CD4-positive, alpha-beta T cell treated with Interleukin-12 subunit alpha and Interleukin-12 subunit beta, for 1 hour (primary cell): Measurements from ENCODE around the gene TALDO1.
A peak's percentile ranks its signal among the peaks of the same experiment; 100 is the strongest.
"Not testable (repeated sequence)": the region's sequence is repeated elsewhere in the genome, so short reads cannot be mapped to it uniquely, and the experiment has no call there.

Experiments used
- DNase-seq: peaks from one replicate; pipeline ENCODE4 v3.0.0-alpha.2; 2020

Gene TALDO1

GRCh38 chr11:719214-720016 lies 27.8 kb upstream of the TALDO1 start:
- no peak for DNase-seq

DNA sequence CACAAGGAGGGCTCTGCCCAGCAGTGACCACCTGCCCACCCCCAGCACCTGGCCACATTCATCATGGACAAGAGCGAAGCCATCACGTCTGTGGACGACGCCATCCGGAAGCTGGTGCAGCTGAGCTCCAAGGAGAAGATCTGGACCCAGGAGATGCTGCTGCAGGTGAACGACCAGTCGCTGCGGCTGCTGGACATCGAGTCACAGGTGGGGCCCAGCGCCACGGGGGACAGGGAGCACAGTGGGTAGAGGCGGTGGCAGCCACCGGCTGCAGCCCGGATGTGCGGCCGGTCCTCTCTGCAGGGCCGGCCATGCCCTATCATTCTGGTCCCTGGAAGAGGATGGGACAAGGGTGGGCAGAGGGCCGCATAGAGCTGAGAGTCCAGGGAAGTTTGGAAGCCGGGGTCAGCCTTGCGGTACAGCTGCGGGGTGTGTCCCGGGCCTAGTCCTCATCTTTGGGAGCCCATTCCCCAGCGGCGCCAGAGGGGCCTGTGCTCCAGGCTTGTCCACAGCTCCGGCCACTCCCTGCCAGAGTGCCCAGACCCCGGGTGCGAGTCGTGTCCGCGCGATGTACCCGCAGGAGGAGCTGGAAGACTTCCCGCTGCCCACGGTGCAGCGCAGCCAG lies 27.1 kb upstream of the TALDO1 start:
- DNase-seq: no peak

DNA sequence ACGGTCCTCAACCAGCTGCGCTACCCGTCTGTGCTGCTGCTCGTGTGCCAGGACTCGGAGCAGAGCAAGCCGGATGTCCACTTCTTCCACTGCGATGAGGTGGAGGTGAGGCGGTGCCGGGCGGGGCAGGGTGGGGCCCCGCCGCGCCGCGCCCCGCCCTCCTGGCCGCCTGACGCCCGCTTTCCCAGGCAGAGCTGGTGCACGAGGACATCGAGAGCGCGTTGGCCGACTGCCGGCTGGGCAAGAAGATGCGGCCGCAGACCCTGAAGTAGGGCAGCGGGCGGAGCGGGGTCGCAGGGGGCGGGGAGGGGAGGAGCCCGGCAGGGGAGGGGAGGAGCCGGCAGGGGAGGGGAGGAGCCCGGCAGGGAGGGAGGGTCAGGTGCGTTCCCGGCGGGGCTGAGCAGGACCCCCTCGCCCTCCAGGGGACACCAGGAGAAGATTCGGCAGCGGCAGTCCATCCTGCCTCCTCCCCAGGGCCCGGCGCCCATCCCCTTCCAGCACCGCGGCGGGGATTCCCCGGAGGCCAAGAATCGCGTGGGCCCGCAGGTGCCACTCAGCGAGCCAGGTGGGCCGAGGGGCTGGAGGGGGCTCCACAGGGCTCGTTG lies 26.5 kb upstream of the TALDO1 start:
- DNase-seq: peak; percentile 36

- DNase-seq: no peak
Measured at GRCh38 chr11:721247-721740, 26.0 kb upstream of the TALDO1 start.

DNA sequence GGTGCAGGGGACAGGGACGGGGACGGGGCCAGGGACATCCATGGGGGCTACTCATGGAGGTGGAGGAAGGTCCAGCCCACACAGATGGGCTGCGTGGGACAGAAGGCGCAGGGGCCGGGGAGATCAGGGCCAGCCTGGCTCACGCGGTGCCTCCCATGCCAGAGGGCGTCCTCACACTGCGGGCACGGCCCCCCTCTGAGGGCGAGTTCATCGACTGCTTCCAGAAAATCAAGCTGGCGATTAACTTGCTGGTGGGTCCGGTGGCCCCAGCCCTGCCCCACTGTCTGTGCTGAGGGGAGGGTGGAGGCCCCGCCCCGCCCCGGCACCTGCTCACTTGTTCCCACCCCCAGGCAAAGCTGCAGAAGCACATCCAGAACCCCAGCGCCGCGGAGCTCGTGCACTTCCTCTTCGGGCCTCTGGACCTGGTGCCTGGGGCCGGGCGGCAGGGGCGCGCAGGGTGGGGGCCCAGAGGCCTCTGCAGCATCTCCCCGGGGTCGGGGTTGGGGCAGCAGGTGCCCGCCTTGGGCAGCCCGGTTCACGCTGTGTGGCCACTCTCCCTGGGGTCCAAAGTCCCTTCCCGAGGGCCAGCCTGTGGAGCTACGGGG lies 25.4 kb upstream of the TALDO1 start:
- peak; percentile 66 for DNase-seq

DNA sequence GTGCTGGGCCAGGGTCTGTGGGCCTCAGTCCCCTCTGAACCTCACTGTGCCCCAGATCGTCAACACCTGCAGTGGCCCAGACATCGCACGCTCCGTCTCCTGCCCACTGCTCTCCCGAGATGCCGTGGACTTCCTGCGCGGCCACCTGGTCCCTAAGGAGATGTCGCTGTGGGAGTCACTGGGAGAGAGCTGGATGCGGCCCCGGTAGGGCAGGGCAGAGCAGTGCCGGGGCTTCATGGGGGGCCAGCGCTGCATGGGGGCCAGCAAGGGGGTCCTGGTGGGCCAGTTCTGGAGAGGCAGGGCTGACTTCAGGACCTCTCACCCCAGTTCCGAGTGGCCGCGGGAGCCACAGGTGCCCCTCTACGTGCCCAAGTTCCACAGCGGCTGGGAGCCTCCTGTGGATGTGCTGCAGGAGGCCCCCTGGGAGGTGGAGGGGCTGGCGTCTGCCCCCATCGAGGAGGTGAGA lies 24.9 kb upstream of the TALDO1 start:
- no peak for DNase-seq

GRCh38 chr11:723120-723883 lies 24.0 kb upstream of the TALDO1 start:
- DNase-seq: peak; percentile 73

DNA sequence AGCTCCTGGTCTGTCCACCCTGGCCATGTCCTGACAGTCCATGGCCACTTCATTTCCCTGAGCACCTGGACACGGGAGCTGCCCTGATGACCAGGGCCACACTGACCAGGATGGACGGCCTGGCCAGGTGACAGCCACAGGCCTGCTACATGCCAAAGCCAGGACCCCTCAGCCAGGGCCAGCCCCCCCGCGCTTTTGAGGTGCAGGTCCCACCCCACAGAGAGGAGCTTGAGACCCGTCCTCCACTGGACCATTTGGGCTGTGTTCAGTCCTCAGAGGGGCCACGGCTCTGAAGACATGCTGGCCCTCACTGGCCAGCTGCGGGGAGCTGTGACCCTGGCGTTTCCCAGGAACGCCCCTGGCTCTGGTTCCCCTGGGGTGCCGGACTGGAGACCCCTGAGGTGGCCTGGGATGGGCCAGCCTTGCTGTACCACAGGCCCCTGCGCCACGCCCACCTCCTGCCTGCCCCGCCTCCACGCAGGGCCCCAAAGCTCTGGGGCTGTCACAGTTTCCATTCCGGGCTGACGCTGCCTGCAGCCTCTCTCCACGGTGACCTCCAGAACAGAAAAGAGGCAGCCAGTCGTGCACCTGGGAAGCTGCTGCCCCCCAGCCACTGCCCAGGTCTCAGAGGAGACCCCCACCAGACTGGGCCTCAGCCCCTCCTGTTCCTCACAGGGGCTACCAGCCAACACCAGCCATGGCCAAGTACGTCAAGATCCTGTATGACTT lies 23.1 kb upstream of the TALDO1 start:
- DNase-seq: no peak

- DNase-seq: no peak
Measured at GRCh38 chr11:724778-725386, 22.4 kb upstream of the TALDO1 start.

DNA sequence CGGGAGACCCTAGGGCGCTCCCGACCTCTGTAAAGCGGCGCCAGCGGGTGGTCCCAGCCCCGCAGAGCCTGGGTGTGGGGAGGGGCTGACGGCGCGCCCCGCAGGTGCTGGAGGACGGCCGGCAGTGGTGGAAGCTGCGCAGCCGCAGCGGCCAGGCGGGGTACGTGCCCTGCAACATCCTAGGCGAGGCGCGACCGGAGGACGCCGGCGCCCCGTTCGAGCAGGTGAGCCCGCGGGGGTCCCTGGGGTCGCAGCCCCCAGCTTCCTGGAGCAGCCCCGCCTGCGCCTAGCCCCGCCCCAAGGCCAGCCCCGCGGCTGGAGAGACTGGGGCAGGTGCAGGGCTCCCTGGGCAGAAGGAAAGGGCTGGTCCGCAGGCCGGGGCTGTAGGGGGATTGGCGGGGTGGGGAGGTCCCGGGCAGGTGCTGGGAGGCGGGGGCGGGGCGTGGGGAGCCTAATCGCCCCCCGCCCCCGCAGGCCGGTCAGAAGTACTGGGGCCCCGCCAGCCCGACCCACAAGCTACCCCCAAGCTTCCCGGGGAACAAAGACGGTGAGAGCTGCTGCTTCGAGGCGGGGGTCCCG lies 21.6 kb upstream of the TALDO1 start:
- DNase-seq: no peak

GRCh38 chr11:726278-727220 lies 20.7 kb upstream of the TALDO1 start:
- DNase-seq: peak; percentile 55

DNA sequence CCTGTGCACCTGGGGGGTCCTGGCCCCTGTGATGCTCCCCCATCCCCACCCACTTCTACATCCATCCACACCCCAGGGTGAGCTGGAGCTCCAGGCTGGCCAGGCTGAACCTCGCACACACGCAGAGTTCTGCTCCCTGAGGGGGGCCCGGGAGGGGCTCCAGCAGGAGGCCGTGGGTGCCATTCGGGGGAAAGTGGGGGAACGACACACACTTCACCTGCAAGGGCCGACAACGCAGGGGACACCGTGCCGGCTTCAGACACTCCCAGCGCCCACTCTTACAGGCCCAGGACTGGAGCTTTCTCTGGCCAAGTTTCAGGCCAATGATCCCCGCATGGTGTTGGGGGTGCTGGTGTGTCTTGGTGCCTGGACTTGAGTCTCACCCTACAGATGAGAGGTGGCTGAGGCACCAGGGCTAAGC lies 20.0 kb upstream of the TALDO1 start:
- no peak for DNase-seq

- DNase-seq: peak; percentile 84
Measured at GRCh38 chr11:727859-728748, 19.2 kb upstream of the TALDO1 start.

DNA sequence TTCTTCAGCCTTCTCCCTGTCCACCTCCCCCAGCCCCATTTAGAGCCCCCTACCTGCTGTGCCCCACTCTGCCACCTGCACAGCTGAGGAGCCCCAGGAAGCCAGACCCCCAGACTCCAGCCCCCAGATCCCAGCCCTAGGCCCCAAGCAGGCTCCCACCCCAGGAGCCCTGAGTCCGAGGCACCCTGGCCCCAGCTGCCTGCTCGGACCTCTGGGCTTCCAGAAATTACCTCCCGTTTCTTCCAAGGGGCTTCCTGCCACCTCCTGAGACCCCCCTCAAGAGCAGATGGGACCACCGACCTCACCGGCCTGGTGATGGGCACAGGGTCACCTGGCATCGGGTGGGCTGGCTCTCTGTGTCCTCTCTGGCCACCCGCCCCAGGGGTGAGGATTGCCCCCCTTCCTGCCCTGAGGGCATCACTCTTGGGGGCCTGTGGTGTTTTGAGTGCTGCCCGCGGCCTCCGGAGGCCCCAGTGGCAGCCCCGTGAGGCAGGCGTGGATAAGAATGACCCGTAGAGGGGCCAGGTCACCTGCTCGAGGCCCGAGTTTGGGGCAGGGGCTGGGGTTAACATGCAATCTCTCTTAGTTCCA lies 18.3 kb upstream of the TALDO1 start:
- DNase-seq: no peak

DNA sequence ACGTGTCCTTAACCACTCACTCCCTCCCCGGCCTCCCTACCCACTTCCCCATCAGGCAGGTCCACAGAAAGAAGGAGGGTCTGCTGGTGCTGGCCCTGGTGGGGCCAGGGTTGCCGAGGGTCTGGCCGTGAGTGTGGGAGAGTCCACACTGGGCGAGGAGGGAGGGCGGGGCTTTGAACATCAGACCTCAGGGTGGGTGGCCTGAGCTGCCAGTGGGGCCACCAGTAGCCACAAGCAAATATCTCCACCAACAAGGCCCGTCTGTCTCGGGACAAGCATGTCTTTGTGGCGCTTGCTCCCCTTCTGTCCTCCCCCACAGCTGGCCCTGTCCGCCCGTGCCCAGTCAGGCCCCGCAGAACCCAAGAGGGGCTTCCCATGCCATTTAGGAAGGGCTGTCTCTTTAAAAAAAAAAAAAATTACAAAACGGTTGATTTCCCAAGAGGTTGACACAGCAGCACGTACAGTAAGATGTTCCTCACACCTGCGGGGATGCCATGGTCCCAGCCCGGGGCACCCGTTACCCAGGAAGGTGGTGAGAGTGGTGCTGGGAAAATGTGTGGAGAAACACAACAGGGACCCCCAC lies 17.7 kb upstream of the TALDO1 start:
- DNase-seq: no peak

DNA sequence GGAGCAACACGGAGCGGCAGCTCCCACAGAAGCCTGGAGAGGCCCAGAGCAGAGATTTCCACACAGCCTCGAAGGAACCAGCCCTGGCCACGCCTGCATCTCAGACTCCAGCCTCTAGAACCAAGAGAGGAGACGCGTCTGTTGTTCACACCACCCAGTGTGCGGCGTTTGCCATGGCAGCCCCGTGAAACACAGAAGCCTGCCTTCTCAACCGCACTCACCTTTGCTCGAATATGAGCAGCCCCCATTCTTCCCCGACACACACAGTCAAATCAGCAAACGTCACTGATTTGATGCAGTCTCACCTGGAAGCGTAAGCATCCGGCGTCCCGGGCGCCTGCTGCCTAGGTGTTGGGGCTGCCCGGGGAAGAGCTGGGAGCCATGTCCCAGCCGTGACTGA lies 14.2 kb upstream of the TALDO1 start:
- no peak for DNase-seq

DNA sequence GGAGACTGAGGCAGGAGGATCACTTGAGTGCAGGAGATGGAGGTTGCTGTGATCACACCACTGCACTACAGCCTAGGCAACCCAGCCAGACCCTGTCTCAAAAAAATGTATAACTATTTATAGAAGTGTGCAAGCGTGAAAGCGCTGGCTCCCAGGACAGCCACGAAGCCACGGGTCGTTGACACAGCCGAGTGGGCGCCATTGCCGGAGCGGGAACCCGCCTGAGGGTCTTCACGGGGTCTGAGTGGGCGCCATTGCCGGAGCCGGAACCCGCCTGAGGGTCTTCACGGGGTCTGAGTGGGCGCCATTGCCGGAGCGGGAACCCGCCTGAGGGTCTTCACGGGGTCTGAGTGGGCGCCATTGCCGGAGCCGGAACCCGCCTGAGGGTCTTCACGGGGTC lies 12.7 kb upstream of the TALDO1 start:
- DNase-seq: not testable (repeated sequence)

DNA sequence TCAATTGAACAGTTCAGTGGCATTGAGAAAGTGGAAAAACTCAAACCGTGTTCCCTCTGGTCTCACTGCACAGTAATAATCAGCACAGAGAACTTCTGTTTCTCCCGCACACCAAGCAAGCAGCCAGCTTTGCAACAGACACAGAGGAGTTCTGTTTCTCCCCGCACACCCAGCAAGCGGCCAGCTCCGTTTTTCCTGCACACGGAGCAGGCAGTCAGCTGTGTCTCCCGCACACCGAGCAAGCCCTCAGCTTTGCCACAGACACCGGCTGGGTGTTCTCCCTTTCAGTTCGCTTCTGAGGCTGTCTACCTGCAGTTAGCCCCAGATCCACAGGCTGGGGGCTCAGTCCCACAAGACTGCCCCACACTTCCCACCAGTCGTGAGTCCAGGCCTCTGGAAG lies 9.9 kb upstream of the TALDO1 start:
- no peak for DNase-seq
